Measurements from ENCODE around the gene TRRAP.

The TRRAP gene

DNA sequence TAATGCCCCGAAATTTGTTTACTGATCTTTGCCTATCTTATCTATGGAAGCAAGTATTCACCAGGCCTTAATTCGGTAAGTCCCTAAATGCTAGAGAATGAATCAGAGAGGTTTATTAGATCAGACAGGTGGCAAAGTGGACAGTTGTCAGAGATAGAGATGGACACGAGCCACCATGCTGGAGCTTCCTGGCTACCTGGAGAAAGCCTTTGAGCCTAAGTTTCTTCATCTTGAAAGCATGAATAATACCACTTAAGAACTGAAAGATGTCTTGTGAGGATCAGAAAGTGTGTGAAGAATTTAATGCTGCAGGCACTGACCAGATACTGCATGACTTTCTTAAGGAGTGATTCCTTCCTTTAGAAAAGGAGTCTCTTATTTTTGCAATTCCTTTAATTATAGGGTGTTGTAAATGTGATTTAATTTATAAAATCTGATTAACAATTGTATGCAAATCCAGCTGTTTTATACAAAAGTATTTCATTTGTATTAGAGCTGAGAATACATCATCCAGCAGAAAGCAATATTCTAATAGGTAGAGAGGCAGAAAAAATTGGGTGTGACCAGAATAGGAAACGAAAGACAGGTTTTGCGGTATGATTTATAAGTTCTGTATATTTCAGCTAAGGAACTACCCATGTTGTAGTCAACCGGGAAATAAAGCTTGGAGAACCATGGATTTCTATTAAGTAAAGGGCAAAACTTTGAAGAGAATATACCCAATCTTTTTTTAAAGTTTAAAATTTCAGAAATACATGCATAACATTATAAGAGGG is 182.9 kb downstream of the TRRAP start:
- no peak for DNase-seq (ENCODE audit: low spot score)

Data from COLO829 (cell line).